Left colon (tissue), 2 donors: ENCODE data around the gene GPR143. TPM values are rescaled to one million over a fixed set of nuclear protein-coding genes. Genes with fewer than 3 reads are reported as not detected.

Experiments used
- ATAC-seq: fragments of 200-7000 bp; cut with Tn5 transposase; one replicate; pipeline ENCODE4 v1.9.1; 2020; ENCODE audit warnings: mild to moderate bottlenecking, moderate library complexity
- DNase-seq, 2 donors: peaks; one replicate each; pipeline ENCODE4 v3.0.0-alpha.2; 2020
- intact Hi-C, 2 donors: fragments of 100-400 bp; cut with DNase I in 1 of 2; cut with micrococcal nuclease in 1 of 2; formaldehyde crosslinking; loops; one replicate each; pipeline versions ENCODE4 v1.11.2 to v1.14.0; 2022; cut with DNase I, micrococcal nuclease
- total RNA-seq, 2 donors: library from RNA; stranded (reverse); fragmentation: NEBNext Ultra II Directional; extraction: Animal tissue kit (Norgen Biotek cat#: 25700); gene quantifications; one replicate each; pipeline ENCODE4 v1.2.1, GENCODE V29; 2021
- donor health status: DM: no; HTN: no; CAD: no.
- donor health status: DM: yes; HTN: yes; CAD: no.

Gene GPR143
- total RNA-seq, 2 donors from 2014 or later, result 0.82 to 1.9 TPM

DNA sequence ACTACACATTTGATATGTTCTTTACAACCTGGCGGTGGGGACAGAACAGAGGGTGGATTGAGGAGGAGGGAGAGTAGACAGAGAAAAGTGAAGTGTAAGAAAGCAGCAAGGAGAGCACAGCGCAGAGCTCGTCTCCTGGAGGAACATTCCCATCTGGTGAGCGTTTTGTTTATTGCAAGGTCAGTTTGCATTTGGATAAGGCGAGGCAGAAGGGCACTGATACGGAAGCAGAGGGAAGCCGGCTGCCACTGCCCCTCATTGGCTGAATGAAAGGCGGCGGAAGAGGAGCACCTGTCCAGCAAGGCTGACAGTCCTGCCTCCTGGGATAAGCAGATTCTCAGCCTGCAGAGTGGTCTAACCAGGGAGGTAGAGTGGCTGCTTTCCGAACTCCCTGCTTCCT lies 83.2 kb downstream of the GPR143 start:
- DNase-seq (peak; percentile 35 to 40), ATAC-seq (peak; percentile 82)
- intact Hi-C loops, result no loop called here

DNA sequence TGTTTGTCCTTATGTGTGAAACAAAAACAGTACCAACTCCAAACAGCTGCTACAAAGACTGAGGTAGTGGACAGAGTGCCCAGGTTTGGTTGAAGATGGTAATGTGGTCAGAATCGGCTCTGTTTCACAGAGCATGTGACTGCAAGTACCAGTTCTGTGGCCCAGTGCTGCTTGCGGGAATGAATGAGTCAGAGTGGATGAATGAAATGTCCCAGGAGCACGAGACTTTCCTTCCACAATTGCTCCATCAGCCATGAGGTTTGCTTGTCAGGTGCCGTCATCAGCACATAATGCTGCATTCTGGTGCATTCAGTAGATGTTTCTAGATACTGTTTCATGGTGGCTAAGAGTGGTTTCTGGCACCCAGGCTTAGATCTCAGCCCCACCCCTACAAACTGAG lies 84.2 kb downstream of the GPR143 start:
- ATAC-seq, result no peak
- no peak for DNase-seq
- intact Hi-C loops, result no loop called here

DNA sequence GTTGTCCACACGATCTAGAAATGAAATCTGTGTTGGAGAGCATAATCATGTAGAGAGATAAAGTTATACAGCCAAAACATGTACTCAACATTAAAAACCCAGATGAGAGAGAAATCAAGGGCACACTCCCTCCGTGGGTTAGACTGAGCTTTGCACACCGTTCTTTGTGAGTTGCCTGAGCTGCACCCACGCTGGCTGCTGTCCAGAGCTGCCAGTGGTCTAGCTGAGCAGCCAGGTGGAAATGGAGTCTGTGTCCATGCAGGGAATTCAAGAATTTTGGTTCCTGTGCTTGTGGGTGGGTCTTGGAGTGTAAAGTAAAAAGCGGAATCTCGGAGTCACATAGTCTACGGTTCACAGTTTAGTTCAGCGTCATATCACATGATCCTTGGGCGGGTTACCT lies 84.6 kb downstream of the GPR143 start:
- intact Hi-C loops, result no loop called here
- DNase-seq, result no peak
- ATAC-seq, result no peak

DNA sequence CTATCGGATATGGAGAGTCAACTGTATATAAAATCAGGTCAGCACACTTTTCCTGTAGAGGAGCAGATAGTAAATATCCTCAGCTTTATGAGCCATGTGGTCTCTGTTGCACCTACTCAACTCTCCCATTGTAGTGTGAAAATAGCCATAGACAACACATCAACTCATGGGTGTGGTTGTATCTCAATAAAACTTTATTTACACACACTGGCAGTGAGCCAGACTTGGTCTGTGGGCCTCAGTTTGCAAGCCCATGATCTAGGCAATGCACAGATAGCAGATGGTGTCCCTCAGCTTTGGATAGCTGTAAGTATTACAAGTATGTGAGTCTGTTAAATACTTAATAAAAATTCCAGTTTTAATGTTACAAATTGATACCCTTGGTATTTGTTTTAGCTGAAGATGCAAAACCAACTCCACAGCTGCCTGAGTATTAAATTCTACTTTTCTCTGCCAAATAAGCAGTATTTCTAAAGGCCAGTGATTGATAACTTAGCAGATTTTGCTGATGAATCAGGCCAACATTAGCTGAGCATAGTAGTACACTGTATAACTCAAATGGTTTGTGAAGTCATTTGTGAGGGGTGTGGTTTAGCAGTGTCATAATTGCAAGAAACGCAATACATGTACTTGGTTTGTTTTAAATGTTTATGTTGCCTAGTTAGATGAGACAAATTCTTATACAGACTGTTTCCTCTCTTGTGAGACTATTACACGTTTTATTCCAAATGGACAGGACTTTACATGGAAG lies 87.3 kb downstream of the GPR143 start:
- DNase-seq, result no peak
- ATAC-seq, result no peak
- intact Hi-C loops, result no loop called here

DNA sequence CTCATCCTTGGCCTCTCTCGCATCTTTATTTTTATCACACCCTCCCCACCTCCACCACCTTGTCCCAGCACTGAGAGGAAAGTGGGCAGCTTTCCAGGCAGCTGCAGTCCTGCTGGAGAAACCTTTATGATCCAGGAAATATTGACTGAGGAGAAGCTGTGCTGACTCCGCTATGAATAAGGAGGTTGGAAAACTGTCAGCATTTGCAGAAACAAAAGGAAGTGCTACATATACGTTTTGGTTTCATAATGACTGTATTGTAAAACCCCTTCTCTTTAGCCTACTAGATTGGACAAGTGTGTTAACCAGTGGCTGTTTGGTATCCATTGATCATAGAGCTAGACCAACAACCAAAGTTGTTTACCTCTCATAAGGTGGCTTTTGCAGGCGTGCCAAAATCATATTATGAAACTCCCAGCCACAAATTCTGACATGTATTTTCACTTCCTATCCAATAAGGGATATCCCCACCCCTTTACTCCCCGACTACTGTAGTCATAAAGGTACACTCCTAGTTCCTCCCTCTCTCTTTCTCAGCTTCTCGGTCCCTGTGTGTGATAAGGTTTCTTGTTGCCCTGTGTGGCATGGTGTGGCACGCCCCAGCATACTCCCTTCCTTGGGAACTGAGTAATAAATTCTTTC lies 88.4 kb downstream of the GPR143 start:
- peak; percentile 93 for ATAC-seq
- intact Hi-C loops, result no loop called here

DNA sequence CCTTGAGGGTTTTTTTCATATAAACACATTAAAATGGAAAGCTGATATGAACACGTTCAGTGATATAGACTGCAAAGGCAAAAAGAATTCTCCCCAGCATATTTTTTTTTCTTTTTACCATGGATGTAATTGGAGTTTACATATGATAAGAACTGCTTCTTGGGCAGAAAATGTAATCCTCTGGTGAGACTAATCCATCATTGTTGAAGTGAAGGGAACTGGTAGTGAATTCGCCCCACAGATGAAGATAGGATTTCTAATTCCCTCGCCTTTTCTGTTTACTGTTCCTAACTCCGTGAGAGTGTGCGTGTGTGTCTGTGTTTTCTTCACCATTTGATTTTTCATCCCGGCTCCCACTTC lies 88.9 kb downstream of the GPR143 start:
- DNase-seq (no peak), ATAC-seq (no peak)
- intact Hi-C loops, result no loop called here

More for the DNA sequence above, 88.4 kb downstream of the GPR143 start:
- peak; percentile 63 to 71 for DNase-seq

DNA sequence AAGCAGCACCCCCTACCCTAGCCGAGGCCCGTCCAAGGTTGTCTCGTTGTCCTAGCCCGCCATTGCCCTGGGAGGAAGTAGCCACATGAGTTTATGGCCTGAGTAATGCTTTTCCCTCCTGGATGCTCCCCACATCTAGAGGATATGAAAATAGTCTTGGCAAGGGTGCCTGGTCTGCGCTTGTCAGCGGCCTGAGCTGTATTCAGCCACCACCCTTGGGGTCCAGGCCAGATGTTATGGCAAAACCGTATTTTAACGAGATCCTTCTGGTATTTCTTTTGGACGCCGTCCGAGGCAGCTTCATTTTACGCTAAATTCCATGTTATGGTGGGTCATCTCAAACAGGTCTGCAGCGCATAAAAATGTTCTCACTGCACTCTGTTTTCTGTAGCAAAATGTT lies 89.3 kb downstream of the GPR143 start:
- ATAC-seq, result no peak
- no peak for DNase-seq
- intact Hi-C loops, result no loop called here

Other genes starting within 250 kb of the GPR143 start
- 10 to 100 TPM in 1 of 2 donors, 1 to 10 TPM in 1; 8.1 to 10.1 TPM for gene SHROOM2, start 20.6 kb upstream of the GPR143 start, total RNA-seq
- 1 to 10 TPM in 1 of 2 donors, under 1 TPM in 1; 0.89 to 1.1 TPM for gene CLDN34, start 201.5 kb upstream of the GPR143 start, total RNA-seq